PFSK-1 (cell line): ENCODE data around the gene PPP2R2B.

ENCODE experiments used
- FOXP2 ChIP-seq: optimal IDR thresholded peaks from 2 replicates; pipeline ENCODE3; 2011; ENCODE audit warnings: borderline replicate concordance, control low read depth, inconsistent platforms; ENCODE audit not compliant: insufficient read depth; ENCODE audit errors: extremely low read length, extremely low read depth
- POLR2AphosphoS5 ChIP-seq: IDR thresholded peaks from 2 replicates; pipeline ENCODE4 v1.6.1; 2012; ENCODE audit warnings: low read depth, mild to moderate bottlenecking, control low read depth, low read length, moderate library complexity
- SIN3A ChIP-seq: IDR thresholded peaks from 2 replicates; pipeline ENCODE4 v1.6.1; 2012; ENCODE audit warnings: mild to moderate bottlenecking, low read length, moderate library complexity, borderline replicate concordance; ENCODE audit not compliant: insufficient read depth
- TAF1 ChIP-seq: IDR thresholded peaks from 2 replicates; pipeline ENCODE4 v1.6.1; 2012; ENCODE audit warnings: low read length, control low read depth, borderline replicate concordance; ENCODE audit not compliant: insufficient read depth
- TF ChIP-seq, protein P1 (sequence below), 2 experiments: IDR thresholded peaks; 2 replicates each; pipeline versions ENCODE4 v1.6.1 to v1.8.0; 2011 to 2012; ENCODE audit warnings: low read depth in 2 of 2, low read length in 2 of 2, control low read depth in 1 of 2, inconsistent platforms in 1 of 2, mild to moderate bottlenecking in 1 of 2, moderate library complexity in 1 of 2; ENCODE audit not compliant: insufficient read depth in 1 of 2

Gene PPP2R2B

DNA sequence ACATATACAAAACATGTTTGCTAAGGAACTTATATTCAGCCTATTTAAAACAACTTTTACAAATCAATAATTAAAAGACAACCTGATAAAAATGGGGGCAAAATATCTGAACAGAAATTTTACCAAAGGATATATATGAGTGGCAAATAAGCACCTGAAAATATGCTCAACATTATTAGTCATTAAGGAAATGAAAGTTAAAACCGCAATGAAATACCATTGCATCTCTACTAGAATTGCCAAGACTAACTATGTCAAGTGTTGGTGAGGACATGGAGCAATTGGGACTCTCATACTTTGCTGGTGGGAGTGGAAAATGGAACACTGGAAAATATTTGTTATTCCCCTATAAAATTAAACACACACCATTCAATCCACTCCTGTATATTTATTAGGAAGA, 26.3 kb upstream of the PPP2R2B start:
- TF ChIP-seq TAF1, result no peak
- no peak for TF ChIP-seq FOXP2
- TF ChIP-seq, protein P1, sequence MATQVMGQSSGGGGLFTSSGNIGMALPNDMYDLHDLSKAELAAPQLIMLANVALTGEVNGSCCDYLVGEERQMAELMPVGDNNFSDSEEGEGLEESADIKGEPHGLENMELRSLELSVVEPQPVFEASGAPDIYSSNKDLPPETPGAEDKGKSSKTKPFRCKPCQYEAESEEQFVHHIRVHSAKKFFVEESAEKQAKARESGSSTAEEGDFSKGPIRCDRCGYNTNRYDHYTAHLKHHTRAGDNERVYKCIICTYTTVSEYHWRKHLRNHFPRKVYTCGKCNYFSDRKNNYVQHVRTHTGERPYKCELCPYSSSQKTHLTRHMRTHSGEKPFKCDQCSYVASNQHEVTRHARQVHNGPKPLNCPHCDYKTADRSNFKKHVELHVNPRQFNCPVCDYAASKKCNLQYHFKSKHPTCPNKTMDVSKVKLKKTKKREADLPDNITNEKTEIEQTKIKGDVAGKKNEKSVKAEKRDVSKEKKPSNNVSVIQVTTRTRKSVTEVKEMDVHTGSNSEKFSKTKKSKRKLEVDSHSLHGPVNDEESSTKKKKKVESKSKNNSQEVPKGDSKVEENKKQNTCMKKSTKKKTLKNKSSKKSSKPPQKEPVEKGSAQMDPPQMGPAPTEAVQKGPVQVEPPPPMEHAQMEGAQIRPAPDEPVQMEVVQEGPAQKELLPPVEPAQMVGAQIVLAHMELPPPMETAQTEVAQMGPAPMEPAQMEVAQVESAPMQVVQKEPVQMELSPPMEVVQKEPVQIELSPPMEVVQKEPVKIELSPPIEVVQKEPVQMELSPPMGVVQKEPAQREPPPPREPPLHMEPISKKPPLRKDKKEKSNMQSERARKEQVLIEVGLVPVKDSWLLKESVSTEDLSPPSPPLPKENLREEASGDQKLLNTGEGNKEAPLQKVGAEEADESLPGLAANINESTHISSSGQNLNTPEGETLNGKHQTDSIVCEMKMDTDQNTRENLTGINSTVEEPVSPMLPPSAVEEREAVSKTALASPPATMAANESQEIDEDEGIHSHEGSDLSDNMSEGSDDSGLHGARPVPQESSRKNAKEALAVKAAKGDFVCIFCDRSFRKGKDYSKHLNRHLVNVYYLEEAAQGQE (IDR thresholded peaks at IDR 0.05; ENCODE audit: insufficient read depth in 1 of 2, low read depth in 2 of 2, low read length in 2 of 2), result no peak
- TF ChIP-seq SIN3A, result no peak
- no peak for TF ChIP-seq POLR2AphosphoS5

DNA sequence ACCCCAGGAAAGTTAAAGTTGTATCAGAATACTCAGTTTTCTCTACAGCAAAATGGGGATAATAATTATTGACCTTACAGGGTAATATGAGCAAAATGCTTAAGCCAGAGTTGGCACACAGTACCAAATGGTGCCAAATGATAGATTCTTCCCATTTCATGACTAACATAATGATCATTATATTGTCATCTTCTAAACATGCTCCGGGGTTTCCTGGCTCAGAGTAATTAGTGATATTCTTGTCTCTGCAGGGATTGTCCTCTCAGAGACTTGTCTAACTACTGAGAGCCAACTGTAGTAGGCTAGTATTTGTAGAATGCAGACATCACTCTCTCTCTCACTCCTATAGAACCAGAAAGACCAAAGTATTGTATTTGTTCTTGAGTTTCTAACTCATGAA, 25.2 kb upstream of the PPP2R2B start:
- TF ChIP-seq SIN3A (no peak), FOXP2 (no peak), POLR2AphosphoS5 (no peak), TAF1 (no peak)
- TF ChIP-seq, protein P1 (IDR thresholded peaks at IDR 0.05; ENCODE audit: insufficient read depth in 1 of 2, low read depth in 2 of 2, low read length in 2 of 2), result no peak

DNA sequence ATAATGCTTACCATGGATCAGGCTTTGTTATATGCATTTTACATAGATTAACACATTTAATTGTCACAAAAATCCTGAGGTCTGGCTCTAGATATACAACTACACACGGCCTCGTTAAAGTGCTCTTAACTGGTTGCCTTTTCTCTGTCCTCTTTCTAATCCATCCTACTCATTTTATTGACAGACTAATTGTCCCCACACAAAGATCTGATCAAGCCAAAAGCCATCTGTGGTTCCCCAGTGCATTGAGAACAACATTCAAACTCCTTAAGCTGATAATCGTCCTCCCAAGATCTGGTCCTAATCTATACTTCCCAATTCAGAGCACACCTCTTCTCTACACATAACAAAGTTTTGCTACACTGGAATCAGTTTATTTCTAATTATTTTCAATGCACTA, 23.9 kb upstream of the PPP2R2B start:
- TF ChIP-seq SIN3A, result no peak
- TF ChIP-seq, protein P1 (IDR thresholded peaks at IDR 0.05; ENCODE audit: insufficient read depth in 1 of 2, low read depth in 2 of 2, low read length in 2 of 2), result no peak
- TF ChIP-seq FOXP2, result no peak
- no peak for TF ChIP-seq POLR2AphosphoS5
- TF ChIP-seq TAF1, result no peak

DNA sequence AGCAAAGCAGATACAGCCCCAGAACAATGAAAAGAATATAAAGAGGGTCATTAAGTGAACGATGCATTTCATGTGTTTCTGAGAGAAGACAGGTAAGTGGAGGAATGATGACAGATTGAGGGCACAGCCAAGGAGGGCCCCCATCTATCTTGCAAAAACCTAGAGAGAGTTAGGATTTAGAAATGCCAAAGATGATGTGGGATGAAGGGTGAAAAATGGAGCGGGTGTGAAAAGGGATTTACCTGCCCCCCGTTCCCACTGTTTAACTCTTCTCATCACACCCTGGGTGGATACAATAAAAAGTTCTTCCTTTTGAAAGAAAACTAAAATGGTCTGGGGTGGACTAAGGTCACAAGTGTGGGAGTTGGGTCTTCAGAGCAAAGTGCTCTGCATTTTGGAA, 18.5 kb upstream of the PPP2R2B start:
- TF ChIP-seq, protein P1 (IDR thresholded peaks at IDR 0.05; ENCODE audit: insufficient read depth in 1 of 2, low read depth in 2 of 2, low read length in 2 of 2), result no peak
- no peak for TF ChIP-seq POLR2AphosphoS5
- no peak for TF ChIP-seq FOXP2
- no peak for TF ChIP-seq TAF1
- TF ChIP-seq SIN3A, result no peak
